Naive thymus-derived CD4-positive, alpha-beta T cell (primary cell): ENCODE data around the gene PRH2. TPM values are rescaled to one million over a fixed set of nuclear protein-coding genes. Genes with fewer than 3 reads are reported as not detected.
A peak's percentile ranks its signal among the peaks of the same experiment; 100 is the strongest.

Experiments
- ATAC-seq: fragments of 150-1000 bp; cut with Tn5 transposase; 2 replicates; pipeline ENCODE4 v1.10.0; 2021; ENCODE audit warnings: mild to moderate bottlenecking, moderate library complexity
- CTCF ChIA-PET: fragments of 350-600 bp; sonication (Branson Sonifier 250); formaldehyde crosslinking; loops from one replicate; lab custom pipeline; 2021; ENCODE audit warnings: antibody characterized with exemption; lab: Charles Lee
- POLR2A ChIA-PET: fragments of 350-600 bp; sonication (Branson Sonifier 250); formaldehyde crosslinking; loops from one replicate; lab custom pipeline; 2021; ENCODE audit warnings: antibody characterized with exemption, inconsistent platforms; lab: Charles Lee
- DNase-seq, 9 donors: peaks; one replicate each; pipeline versions ENCODE4 v3.0.0 to v3.0.0-alpha.2; 2020 to 2022; ENCODE audit warnings: mixed read lengths in 1 of 9
- H3K27ac ChIP-seq: one replicate; pipeline ENCODE4 v1.7.0; 2013; ENCODE audit warnings: mild to moderate bottlenecking, low read depth, low read length, moderate library complexity
- H3K27me3 ChIP-seq, 2 donors: one replicate each; pipeline ENCODE4 v1.7.0; 2013; ENCODE audit warnings: low read length in 2 of 2, mild to moderate bottlenecking in 2 of 2, moderate library complexity in 2 of 2; ENCODE audit not compliant: control insufficient read depth in 2 of 2, insufficient read depth in 2 of 2
- H3K36me3 ChIP-seq, 3 experiments: 1 replicate in 2 of 3; 2 replicates in 1 of 3; pipeline ENCODE4 v1.7.0; 2013; ENCODE audit warnings: low read length in 3 of 3, mild to moderate bottlenecking in 3 of 3, moderate library complexity in 1 of 3; ENCODE audit not compliant: insufficient read depth in 3 of 3, control insufficient read depth in 2 of 3
- H3K4me1 ChIP-seq, 2 donors: one replicate each; pipeline ENCODE4 v1.7.0; 2013; ENCODE audit warnings: low read length in 2 of 2, mild to moderate bottlenecking in 2 of 2, moderate library complexity in 1 of 2; ENCODE audit not compliant: control insufficient read depth in 2 of 2, insufficient read depth in 2 of 2
- H3K4me3 ChIP-seq: 2 replicates; pipeline ENCODE4 v1.7.0; 2013; ENCODE audit warnings: mild to moderate bottlenecking, low read length
- H3K9me3 ChIP-seq, 3 experiments: 1 replicate in 2 of 3; 2 replicates in 1 of 3; pipeline ENCODE4 v1.7.0; 2013; ENCODE audit warnings: low read length in 3 of 3; ENCODE audit not compliant: control insufficient read depth in 2 of 3
- H3K27ac Mint-ChIP-seq, 9 donors: one replicate each; pipeline ENCODE4 v1.8.0; 2020 to 2022; ENCODE audit warnings: mixed read lengths in 9 of 9, mild to moderate bottlenecking in 8 of 9, moderate library complexity in 5 of 9, inconsistent platforms in 2 of 9
- H3K27me3 Mint-ChIP-seq, 5 donors: one replicate each; pipeline ENCODE4 v1.8.0; 2021 to 2022; ENCODE audit warnings: mixed read lengths in 5 of 5, mild to moderate bottlenecking in 1 of 5
- H3K36me3 Mint-ChIP-seq, 5 donors: one replicate each; pipeline ENCODE4 v1.8.0; 2020 to 2022; ENCODE audit warnings: mixed read lengths in 5 of 5, mild to moderate bottlenecking in 3 of 5, inconsistent platforms in 1 of 5
- H3K4me1 Mint-ChIP-seq, 7 donors: one replicate each; pipeline ENCODE4 v1.8.0; 2020 to 2022; ENCODE audit warnings: mixed read lengths in 7 of 7, mild to moderate bottlenecking in 3 of 7, inconsistent platforms in 1 of 7
- H3K4me3 Mint-ChIP-seq, 10 donors: one replicate each; pipeline ENCODE4 v1.8.0; 2020 to 2022; ENCODE audit warnings: mild to moderate bottlenecking in 10 of 10, mixed read lengths in 10 of 10, moderate library complexity in 6 of 10, inconsistent platforms in 2 of 10
- H3K9me3 Mint-ChIP-seq, 11 donors: one replicate each; pipeline ENCODE4 v1.8.0; 2020 to 2022; ENCODE audit warnings: mixed read lengths in 11 of 11, mild to moderate bottlenecking in 4 of 11, inconsistent platforms in 1 of 11, moderate library complexity in 1 of 11
- intact Hi-C, 2 donors: fragments of 100-400 bp; cut with micrococcal nuclease; formaldehyde crosslinking; loops; one replicate each; pipeline ENCODE4 v1.15.1; 2023
- polyA plus RNA-seq, 2 donors: library from polyadenylated mRNA; unstranded; fragments of 300-500 nt; fragmentation: Illumina TruSeq; gene quantifications; one replicate each; pipeline ENCODE4 v1.2.3, GENCODE V29; 2021
- total RNA-seq, 6 experiments: library from RNA in 5 of 6; stranded (reverse) in 5 of 6; gene quantifications; 1 replicate in 5 of 6; 2 replicates in 1 of 6; pipeline ENCODE4 v1.2.3 and lab custom pipeline; 2021 to 2026

Gene PRH2
- total and polyA plus RNA-seq, 7 experiments from 2014 or later = 0.51 to 0.65 TPM; not detected in 5

DNA sequence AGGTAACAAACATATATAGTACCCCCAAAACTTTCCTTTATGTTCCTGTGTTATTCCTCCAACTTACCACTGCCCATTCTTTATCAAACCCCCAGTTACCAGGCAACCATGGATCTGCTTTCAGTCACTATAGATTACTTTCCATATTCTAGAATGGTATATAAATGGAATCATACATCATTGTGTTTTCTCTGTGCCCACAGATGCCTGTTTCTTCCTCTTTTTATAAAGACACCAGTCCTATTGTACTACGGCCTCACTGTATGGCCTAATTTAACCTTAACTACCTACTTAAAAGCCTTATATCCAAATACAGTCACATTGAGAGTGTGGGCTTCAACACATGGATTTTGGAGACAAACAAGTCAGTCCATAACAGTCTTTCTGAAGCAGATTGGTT lies 7.5 kb downstream of the PRH2 start:
- DNase-seq = no peak
- H3K9me3 Mint-ChIP-seq = no peaks in the 10 kb centered on the region

GRCh38 chr12:10939163-10939562 lies 10.1 kb downstream of the PRH2 start, which contains the start of gene TAS2R14:
Gene TAS2R14, minus strand, starts transcription at chr12:10939263. Its CDS starts 56 bp downstream, at chr12:10939207.
- DNase-seq = no peak
- no peaks in the 10 kb centered on the region for H3K36me3 ChIP-seq
- H3K4me1 ChIP-seq = no peaks in the 10 kb centered on the region
- Mint-ChIP-seq H3K27ac (no peak within 1 kb of the TSS), H3K4me3 (no peak within 1 kb of the TSS), H3K9me3 (peaks cover 0 to 5% (median 0%) of the 10 kb centered on the region in 11 donors), H3K36me3 (peaks cover 0 to 13% (median 2%) of the 10 kb centered on the region in 5 donors), H3K4me1 (peaks cover 0 to 12% (median 6%) of the 10 kb centered on the region in 7 donors), H3K27me3 (no peaks in the 10 kb centered on the region)
- H3K4me3 ChIP-seq = no peak within 1 kb of the TSS
- no peak within 1 kb of the TSS for H3K27ac ChIP-seq
- no peaks in the 10 kb centered on the region for H3K27me3 ChIP-seq
- intact Hi-C loops = no loop called here
- ChIA-PET POLR2A (interaction anchor here (0.5 kb wide), 1 partner anchor 66 kb away, joined by 3 read pairs; no protein-coding TSS in a partner anchor), CTCF (no interaction called here)
- no peak for ATAC-seq
- H3K9me3 ChIP-seq = no peaks in the 10 kb centered on the region

More for the DNA sequence above, 7.5 kb downstream of the PRH2 start:
- POLR2A ChIA-PET = no interaction called here
- Histone ChIP-seq H3K36me3 (no peaks in the 10 kb centered on the region), H3K27ac (no peak overlapping the region), H3K9me3 (no peaks in the 10 kb centered on the region), H3K27me3 (no peaks in the 10 kb centered on the region), H3K4me3 (no peak overlapping the region), H3K4me1 (no peaks in the 10 kb centered on the region)
- Mint-ChIP-seq H3K27ac (peak overlapping the region in 1 of 9 donors; percentile 5), H3K27me3 (no peaks in the 10 kb centered on the region), H3K4me1 (peaks cover 0 to 5% (median 0%) of the 10 kb centered on the region in 7 donors), H3K36me3 (peaks cover under 1 to 15% (median 3%) of the 10 kb centered on the region in 5 donors), H3K4me3 (no peak overlapping the region)
- intact Hi-C loops = no loop called here
- no peak for ATAC-seq
- CTCF ChIA-PET = no interaction called here

- Mint-ChIP-seq H3K27ac (no peak overlapping the region), H3K4me3 (no peak overlapping the region), H3K4me1 (peaks cover 0 to 16% (median 6%) of the 10 kb centered on the region in 7 donors), H3K27me3 (no peaks in the 10 kb centered on the region), H3K9me3 (peaks cover 0 to 8% (median 0%) of the 10 kb centered on the region in 11 donors), H3K36me3 (peaks cover 2 to 18% (median 5%) of the 10 kb centered on the region in 5 donors)
- H3K4me3 ChIP-seq = no peak overlapping the region
- H3K36me3 ChIP-seq = no peaks in the 10 kb centered on the region
- H3K9me3 ChIP-seq = no peaks in the 10 kb centered on the region
- no peaks in the 10 kb centered on the region for H3K4me1 ChIP-seq
- no peak for ATAC-seq
- intact Hi-C loops = no loop called here
- H3K27ac ChIP-seq = no peak overlapping the region
- no peaks in the 10 kb centered on the region for H3K27me3 ChIP-seq
- ChIA-PET CTCF (no interaction called here), POLR2A (interaction anchor here (0.9 kb wide), 1 partner anchor 14 kb away, joined by 3 read pairs; no protein-coding TSS in a partner anchor)
- DNase-seq = no peak
Measured at GRCh38 chr12:10940389-10940788, 11.4 kb downstream of the PRH2 start.

DNA sequence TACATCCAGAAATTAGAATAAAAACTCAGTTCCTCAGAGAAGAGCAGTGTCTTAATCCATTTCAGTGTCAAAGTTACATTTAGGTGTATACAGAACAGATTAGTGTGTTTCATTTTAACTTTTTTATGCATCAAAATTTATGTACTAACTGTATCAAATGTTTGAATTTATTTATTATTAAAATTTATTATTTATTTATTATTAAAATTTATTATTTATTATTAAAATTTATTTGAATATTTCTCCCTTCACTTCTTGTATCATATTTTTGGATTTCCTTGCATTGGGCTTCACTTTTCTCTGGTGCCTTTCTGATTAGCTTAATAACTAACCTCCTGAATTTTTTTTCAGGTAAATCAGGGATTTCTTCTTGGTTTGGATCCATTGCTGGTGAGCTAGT lies 12.3 kb downstream of the PRH2 start:
- Histone ChIP-seq H3K4me1 (no peaks in the 10 kb centered on the region), H3K27me3 (no peaks in the 10 kb centered on the region), H3K27ac (no peak overlapping the region), H3K9me3 (no peaks in the 10 kb centered on the region), H3K36me3 (no peaks in the 10 kb centered on the region), H3K4me3 (no peak overlapping the region)
- peaks cover 0 to 16% (median 6%) of the 10 kb centered on the region in 7 donors for H3K4me1 Mint-ChIP-seq
- no peak overlapping the region for H3K27ac Mint-ChIP-seq
- no peaks in the 10 kb centered on the region for H3K27me3 Mint-ChIP-seq
- peaks cover 0 to 12% (median 4%) of the 10 kb centered on the region in 11 donors for H3K9me3 Mint-ChIP-seq
- no peak for ATAC-seq
- POLR2A ChIA-PET = no interaction called here
- H3K4me3 Mint-ChIP-seq = no peak overlapping the region
- intact Hi-C loops = no loop called here
- H3K36me3 Mint-ChIP-seq = peaks cover 4 to 22% (median 5%) of the 10 kb centered on the region in 5 donors
- CTCF ChIA-PET = interaction anchor here (0.6 kb wide), 2 partner anchors 152 to 519 kb away, joined by 3 read pairs; no protein-coding TSS in a partner anchor
- DNase-seq = no peak

DNA sequence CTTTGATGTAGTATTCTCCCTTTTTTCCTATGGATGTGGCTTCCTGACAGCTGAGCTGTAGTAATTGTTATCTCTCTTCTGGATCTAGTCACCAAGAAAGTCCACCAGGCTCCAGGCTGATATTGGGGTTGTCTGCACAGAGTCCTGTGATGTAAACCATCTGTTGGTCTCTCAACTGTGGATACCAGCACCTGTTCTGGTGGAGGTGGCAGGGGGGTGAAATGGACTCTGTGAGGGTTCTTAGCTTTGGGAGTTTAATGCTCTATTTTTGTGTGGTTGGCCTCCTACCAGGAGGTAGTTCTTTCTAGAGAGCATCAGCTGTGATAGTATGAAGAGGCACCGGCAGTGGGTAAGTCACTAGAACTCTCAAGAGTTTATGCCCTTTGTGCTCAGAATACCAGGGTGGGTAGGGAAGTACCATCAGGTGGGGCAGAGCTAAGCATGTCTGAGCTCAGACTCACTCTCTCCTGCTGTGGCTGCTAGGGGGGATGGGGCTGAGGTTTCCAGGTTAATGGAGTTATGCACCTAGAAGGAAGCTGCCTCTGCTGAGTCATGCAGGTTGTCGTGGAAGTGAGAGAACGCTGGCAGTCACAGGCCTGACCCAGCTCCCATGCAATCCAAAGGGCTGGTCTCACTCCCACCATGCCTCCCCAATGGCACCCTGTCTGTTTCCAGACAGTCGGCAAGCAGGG lies 13.0 kb downstream of the PRH2 start:
- Mint-ChIP-seq H3K4me3 (no peak overlapping the region), H3K4me1 (peaks cover 0 to 16% (median 6%) of the 10 kb centered on the region in 7 donors), H3K27ac (no peak overlapping the region), H3K27me3 (no peaks in the 10 kb centered on the region), H3K36me3 (peaks cover 5 to 27% (median 11%) of the 10 kb centered on the region in 5 donors), H3K9me3 (peaks cover 0 to 17% (median 7%) of the 10 kb centered on the region in 11 donors)
- CTCF ChIA-PET = interaction anchor here (0.6 kb wide), 2 partner anchors 17 to 153 kb away, joined by 3 read pairs; no protein-coding TSS in a partner anchor
- no peaks in the 10 kb centered on the region for H3K36me3 ChIP-seq
- no peak overlapping the region for H3K27ac ChIP-seq
- H3K27me3 ChIP-seq = no peaks in the 10 kb centered on the region
- H3K4me1 ChIP-seq = no peaks in the 10 kb centered on the region
- POLR2A ChIA-PET = no interaction called here
- ATAC-seq = no peak
- intact Hi-C loops = no loop called here
- H3K9me3 ChIP-seq = no peaks in the 10 kb centered on the region
- H3K4me3 ChIP-seq = no peak overlapping the region
- DNase-seq = no peak

DNA sequence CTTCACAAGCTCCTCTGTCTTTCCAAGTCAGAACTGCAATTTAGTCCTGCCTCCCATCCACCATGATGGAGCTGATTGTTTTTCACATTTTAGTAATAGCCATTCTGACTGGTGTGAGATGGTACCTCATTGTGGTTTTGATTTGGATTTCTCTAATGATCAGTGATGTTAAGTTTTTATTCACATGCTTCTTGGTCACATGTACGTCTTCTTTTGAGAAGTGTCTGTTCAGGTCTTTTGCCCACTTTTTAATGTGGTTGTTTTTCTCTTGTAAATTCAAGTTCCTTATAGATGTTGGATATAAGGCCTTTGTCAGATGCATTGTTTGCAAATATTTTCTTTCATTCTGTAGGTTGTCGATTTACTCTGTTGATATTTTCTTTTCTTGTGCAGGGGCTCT lies 14.1 kb downstream of the PRH2 start:
- Histone ChIP-seq H3K4me1 (no peaks in the 10 kb centered on the region), H3K27ac (no peak overlapping the region), H3K36me3 (no peaks in the 10 kb centered on the region), H3K9me3 (no peaks in the 10 kb centered on the region), H3K4me3 (no peak overlapping the region), H3K27me3 (no peaks in the 10 kb centered on the region)
- DNase-seq (no peak), ATAC-seq (no peak)
- Mint-ChIP-seq H3K27me3 (no peaks in the 10 kb centered on the region), H3K4me1 (peaks cover 0 to 16% (median 6%) of the 10 kb centered on the region in 7 donors), H3K27ac (peak overlapping the region in 1 of 9 donors; percentile 9), H3K36me3 (peaks cover 9 to 33% (median 18%) of the 10 kb centered on the region in 5 donors), H3K9me3 (peaks cover 0 to 26% (median 10%) of the 10 kb centered on the region in 11 donors), H3K4me3 (no peak overlapping the region)
- CTCF ChIA-PET = no interaction called here
- POLR2A ChIA-PET = no interaction called here
- intact Hi-C loops = no loop called here
